Osteoblast (primary cell): ENCODE data around the gene GZMM. TPM values are rescaled to one million over a fixed set of nuclear protein-coding genes. Genes with fewer than 3 reads are reported as not detected.

Experiments
- DNase-seq: peaks from one replicate; pipeline ENCODE4 v3.0.0; 2011; ENCODE audit warnings: low spot score, mixed read lengths; ENCODE audit not compliant: insufficient read length; ENCODE audit errors: missing footprints
- H2AFZ ChIP-seq: 2 replicates; pipeline ENCODE4 v1.6.0; 2011; ENCODE audit warnings: mild to moderate bottlenecking, low read length
- H3K27ac ChIP-seq: 2 replicates; pipeline ENCODE4 v1.5.1; 2011; ENCODE audit warnings: mild to moderate bottlenecking, low read depth, low read length, moderate library complexity
- H3K27me3 ChIP-seq: 2 replicates; pipeline ENCODE4 v1.6.0; 2012; ENCODE audit warnings: mild to moderate bottlenecking, control low read depth, inconsistent platforms, low read length, moderate library complexity; ENCODE audit not compliant: insufficient read depth
- H3K36me3 ChIP-seq: 2 replicates; pipeline ENCODE4 v1.5.1; 2011; ENCODE audit warnings: mild to moderate bottlenecking, low read length, control low read depth, moderate library complexity; ENCODE audit not compliant: insufficient read depth
- H3K4me1 ChIP-seq: 2 replicates; pipeline ENCODE4 v1.5.1; 2011; ENCODE audit warnings: mild to moderate bottlenecking, low read length, control low read depth, moderate library complexity; ENCODE audit not compliant: insufficient read depth
- H3K4me2 ChIP-seq: 2 replicates; pipeline ENCODE4 v1.6.0; 2011; ENCODE audit warnings: mild to moderate bottlenecking, low read length; ENCODE audit not compliant: insufficient read depth
- H3K4me3 ChIP-seq: fragments of 200-600 bp; sonication (generic); 3 replicates; pipeline ENCODE4 v1.5.1; 2012; ENCODE audit warnings: mild to moderate bottlenecking, low read length, inconsistent platforms; ENCODE audit not compliant: insufficient read depth
- H3K79me2 ChIP-seq: 2 replicates; pipeline ENCODE4 v1.6.0; 2012; ENCODE audit warnings: mild to moderate bottlenecking, low read length, control low read depth, inconsistent platforms; ENCODE audit not compliant: insufficient read depth
- H3K9me3 ChIP-seq: 2 replicates; pipeline ENCODE4 v1.5.1; 2011; ENCODE audit warnings: low read depth, low read length, control low read depth
- H4K20me1 ChIP-seq: 2 replicates; pipeline ENCODE4 v1.6.0; 2012; ENCODE audit warnings: mild to moderate bottlenecking, low read length, control low read depth; ENCODE audit not compliant: insufficient read depth
- CTCF ChIP-seq: IDR thresholded peaks from 2 replicates; pipeline ENCODE4 v1.5.1; 2011; ENCODE audit warnings: mild to moderate bottlenecking, low read depth, low read length, moderate library complexity; ENCODE audit errors: extremely low read depth
- total RNA-seq: library from RNA; depleted of rRNA; stranded (reverse); fragments of >200 nt; gene quantifications from 2 replicates; pipeline ENCODE4 v1.2.3, GENCODE V29; 2012

The GZMM gene
- total RNA-seq, 1 donor: under 0.01 TPM

- H3K27me3 ChIP-seq: peaks cover 23% of the 10 kb centered on the region
- H3K9me3 ChIP-seq: no peaks in the 10 kb centered on the region
- H3K27ac ChIP-seq: no peak overlapping the region
- H4K20me1 ChIP-seq: peaks cover 11% of the 10 kb centered on the region
- no peaks in the 10 kb centered on the region for H3K36me3 ChIP-seq
- no peak overlapping the region for H3K4me3 ChIP-seq
- TF ChIP-seq CTCF: no peak
- no peak overlapping the region for H2AFZ ChIP-seq
- no peak for DNase-seq
- H3K4me2 ChIP-seq: no peak overlapping the region
- H3K4me1 ChIP-seq: peaks cover 12% of the 10 kb centered on the region
- no peaks in the 10 kb centered on the region for H3K79me2 ChIP-seq
These were observed 48.2 kb downstream of the GZMM start for GRCh38 chr19:592101-592500.

- peaks cover 8% of the 10 kb centered on the region for H3K4me1 ChIP-seq
- TF ChIP-seq CTCF: no peak
- H3K36me3 ChIP-seq: no peaks in the 10 kb centered on the region
- H3K4me2 ChIP-seq: no peak overlapping the region
- no peak overlapping the region for H2AFZ ChIP-seq
- H4K20me1 ChIP-seq: peaks cover 11% of the 10 kb centered on the region
- no peaks in the 10 kb centered on the region for H3K79me2 ChIP-seq
- H3K27me3 ChIP-seq: peaks cover 23% of the 10 kb centered on the region
- H3K27ac ChIP-seq: no peak overlapping the region
- DNase-seq: no peak
- H3K9me3 ChIP-seq: no peaks in the 10 kb centered on the region
- no peak overlapping the region for H3K4me3 ChIP-seq
These were observed 49.2 kb downstream of the GZMM start for GRCh38 chr19:593055-593454.

DNA sequence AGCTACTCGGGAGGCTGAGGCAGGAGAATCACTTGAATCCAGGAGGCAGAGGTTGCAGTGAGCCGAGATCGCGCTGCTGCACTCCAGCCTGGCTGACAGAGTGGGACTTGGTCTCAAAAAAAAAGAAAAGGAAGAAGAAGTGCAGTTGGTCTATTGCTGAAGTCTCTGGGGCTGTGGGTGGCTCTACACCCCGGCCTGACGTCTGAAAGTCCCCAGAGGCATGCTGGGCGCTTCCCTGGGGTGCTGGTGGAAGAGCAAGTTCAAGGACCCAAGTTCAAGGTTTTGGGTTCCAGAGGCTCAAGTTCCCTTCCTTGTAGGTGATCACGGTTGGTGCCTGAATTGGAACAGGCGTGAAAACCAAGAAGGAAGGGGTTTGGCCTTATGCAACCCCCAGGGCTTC, 49.7 kb downstream of the GZMM start:
- Histone ChIP-seq H3K36me3 (no peaks in the 10 kb centered on the region), H3K9me3 (no peaks in the 10 kb centered on the region), H4K20me1 (peaks cover 11% of the 10 kb centered on the region), H3K4me1 (peaks cover 3% of the 10 kb centered on the region), H3K4me2 (no peak overlapping the region), H3K4me3 (no peak overlapping the region), H3K27ac (no peak overlapping the region), H2AFZ (no peak overlapping the region), H3K27me3 (peaks cover 20% of the 10 kb centered on the region), H3K79me2 (no peaks in the 10 kb centered on the region)
- DNase-seq: no peak
- no peak for TF ChIP-seq CTCF

DNA sequence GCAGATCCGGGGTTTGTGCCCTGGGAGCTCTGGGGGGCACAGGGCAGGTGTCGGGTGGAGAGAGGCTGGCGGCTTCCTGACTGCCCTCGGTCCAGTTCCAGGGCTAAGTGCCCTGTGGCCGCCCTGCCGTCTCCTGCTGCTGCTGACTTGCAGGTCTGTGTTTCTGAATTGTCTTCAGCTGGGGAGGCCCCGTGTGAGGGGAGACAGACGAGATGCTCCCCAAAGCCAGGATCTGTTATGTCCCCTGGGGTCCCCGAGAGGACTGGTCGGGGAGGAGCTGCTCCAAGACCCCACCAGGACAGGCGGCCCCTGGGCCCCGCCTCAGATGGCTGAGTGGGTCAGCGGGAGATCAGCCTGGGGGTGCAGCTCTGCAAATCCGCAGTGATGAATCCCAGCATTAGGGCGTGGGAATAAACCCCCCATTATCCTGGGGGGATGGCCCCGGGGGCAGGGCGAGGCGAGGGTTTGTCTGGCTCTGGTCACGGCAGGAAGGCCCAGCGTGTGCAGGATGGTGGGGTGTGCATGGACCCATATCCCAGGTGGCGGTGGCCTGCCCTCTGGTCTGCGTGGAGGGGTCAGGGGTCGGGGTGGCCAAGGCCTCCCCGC, 50.5 kb downstream of the GZMM start:
- Histone ChIP-seq H3K9me3 (no peaks in the 10 kb centered on the region), H3K4me1 (no peaks in the 10 kb centered on the region), H3K79me2 (no peaks in the 10 kb centered on the region), H3K4me3 (no peak overlapping the region), H3K27ac (no peak overlapping the region), H3K4me2 (no peak overlapping the region), H4K20me1 (peaks cover 8% of the 10 kb centered on the region), H3K36me3 (no peaks in the 10 kb centered on the region), H2AFZ (no peak overlapping the region), H3K27me3 (peaks cover 12% of the 10 kb centered on the region)
- DNase-seq: peak; percentile 79
- no peak for TF ChIP-seq CTCF
